GM10248 (cell line): ENCODE results near the gene CYP46A1.

Experiments
- CTCF ChIA-PET: fragments of 300-600 bp; sonication (Branson Sonifier 250); formaldehyde crosslinking; extraction: SDS; loops from one replicate; lab custom pipeline; 2021; ENCODE audit warnings: antibody characterized with exemption; lab: Yijun Ruan, JAX
- POLR2A ChIA-PET: fragments of 350-650 bp; sonication (Branson Sonifier 250); formaldehyde crosslinking; extraction: SDS; loops from one replicate; lab custom pipeline; 2020; ENCODE audit warnings: antibody characterized with exemption; lab: Yijun Ruan, JAX
- DNase-seq: peaks from one replicate; pipeline ENCODE4 v3.0.0; 2012; ENCODE audit errors: extremely low spot score
- CTCF ChIP-seq: IDR thresholded peaks from 2 replicates; pipeline ENCODE4 v1.5.1; 2012; ENCODE audit warnings: mild to moderate bottlenecking, low read depth; ENCODE audit errors: extremely low read depth, missing control alignments, control extremely low read depth

The CYP46A1 gene

GRCh38 chr14:99729991-99730875, 46.1 kb downstream of the CYP46A1 start:
- DNase-seq, result peak; percentile 86
- ChIA-PET CTCF (interaction anchor here (0.6 to 4.2 kb wide), 30 partner anchors 8 to 463 kb away, joined by 3 to 20 read pairs (median 4); partner anchors contain the start of gene CYP46A1), POLR2A (no interaction called here)

DNA sequence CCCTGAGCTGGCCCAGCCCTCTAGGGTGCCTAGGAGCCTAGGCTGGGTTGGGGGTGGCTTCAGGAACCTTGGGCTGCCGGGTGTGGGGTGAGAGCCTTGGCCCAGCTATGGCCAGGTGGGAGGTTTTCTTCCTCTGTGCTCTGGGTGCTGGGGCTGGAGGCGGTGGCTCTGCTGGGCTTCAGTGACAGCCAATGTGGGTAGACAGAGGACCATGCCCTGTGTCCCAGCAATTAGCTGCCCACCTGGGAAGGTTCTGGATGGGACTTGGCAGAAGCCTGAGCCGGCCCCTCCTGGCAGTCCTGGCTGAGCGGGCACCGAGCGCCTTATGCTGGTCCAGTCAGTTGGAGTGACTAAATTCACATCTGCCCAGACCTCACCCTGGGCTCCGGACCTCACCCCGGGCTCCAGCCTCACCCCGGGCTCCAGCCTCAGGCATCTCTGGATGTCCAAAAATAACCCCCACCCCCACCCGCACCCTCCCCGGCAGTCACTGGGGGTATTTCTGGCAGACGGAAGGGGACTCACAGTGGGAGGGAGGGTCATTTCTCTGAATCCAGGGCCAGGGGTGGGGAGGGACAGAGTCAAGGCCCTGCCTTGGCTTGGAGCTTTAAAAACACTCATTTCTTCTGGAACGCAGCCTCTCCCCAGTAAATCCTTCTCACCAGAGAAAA, 46.9 kb downstream of the CYP46A1 start:
- POLR2A ChIA-PET, result no interaction called here
- no peak for DNase-seq
- CTCF ChIA-PET, result interaction anchor here (0.7 to 4.2 kb wide), 16 partner anchors 9 to 462 kb away, joined by 3 to 20 read pairs (median 4); no protein-coding TSS in a partner anchor
- TF ChIP-seq CTCF, result no peak

More at GRCh38 chr14:99729991-99730875, 46.1 kb downstream of the CYP46A1 start:
- TF ChIP-seq CTCF, result peak; percentile 84

DNA sequence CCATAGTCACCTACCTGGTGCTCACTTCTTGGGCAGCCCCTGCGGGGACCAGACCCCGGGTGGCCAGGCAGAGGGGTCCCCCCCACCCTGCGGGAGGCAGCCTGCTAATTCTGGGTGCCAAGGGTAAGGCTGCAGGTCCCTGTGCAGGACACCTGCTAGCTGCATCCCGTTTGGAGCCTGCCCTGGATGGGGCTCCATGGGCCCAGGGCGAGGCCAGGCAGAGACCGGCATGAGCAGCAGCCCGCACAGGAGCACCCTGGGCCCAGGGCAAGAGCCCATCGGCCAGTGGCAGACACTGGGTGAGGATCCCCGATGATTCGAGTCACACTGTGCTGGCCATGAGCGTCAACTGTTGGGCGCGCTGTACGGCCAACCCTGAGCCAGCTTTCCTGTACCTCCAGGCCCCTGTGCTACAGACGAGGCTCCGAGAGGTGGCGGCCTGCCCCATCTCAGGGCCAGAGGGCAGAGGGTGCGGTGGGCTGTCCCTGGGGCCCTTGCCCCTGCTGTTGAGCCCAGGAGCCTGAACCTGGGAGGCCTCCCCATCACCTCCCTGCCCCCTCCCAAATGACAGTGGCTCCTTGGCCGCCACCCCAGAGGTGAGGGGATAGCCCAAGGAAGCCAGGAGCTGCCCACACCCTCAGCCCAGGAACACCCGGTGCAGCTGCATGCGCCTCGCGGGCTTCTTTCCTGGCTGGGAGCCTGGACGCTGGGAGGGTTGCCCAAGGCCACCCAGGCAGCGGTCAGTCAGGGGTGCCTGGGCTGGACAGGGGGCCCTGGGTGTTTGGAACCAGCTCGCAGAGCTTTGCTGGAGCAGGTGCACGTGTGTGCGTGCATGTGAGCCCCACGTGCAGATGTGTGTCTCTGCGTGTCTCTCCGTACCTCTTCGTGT, 47.7 kb downstream of the CYP46A1 start:
- TF ChIP-seq CTCF, result no peak
- DNase-seq, result no peak
- ChIA-PET POLR2A (no interaction called here), CTCF (interaction anchor here (1.6 to 4.2 kb wide), 4 partner anchors 9 to 153 kb away, joined by 8 to 20 read pairs (median 11); no protein-coding TSS in a partner anchor)

GRCh38 chr14:99732436-99733210, 48.5 kb downstream of the CYP46A1 start:
- TF ChIP-seq CTCF, result no peak
- DNase-seq, result no peak
- ChIA-PET POLR2A (no interaction called here), CTCF (interaction anchor here (1.2 to 4.2 kb wide), 3 partner anchors 19 to 153 kb away, joined by 3 to 20 read pairs (median 3); no protein-coding TSS in a partner anchor)

DNA sequence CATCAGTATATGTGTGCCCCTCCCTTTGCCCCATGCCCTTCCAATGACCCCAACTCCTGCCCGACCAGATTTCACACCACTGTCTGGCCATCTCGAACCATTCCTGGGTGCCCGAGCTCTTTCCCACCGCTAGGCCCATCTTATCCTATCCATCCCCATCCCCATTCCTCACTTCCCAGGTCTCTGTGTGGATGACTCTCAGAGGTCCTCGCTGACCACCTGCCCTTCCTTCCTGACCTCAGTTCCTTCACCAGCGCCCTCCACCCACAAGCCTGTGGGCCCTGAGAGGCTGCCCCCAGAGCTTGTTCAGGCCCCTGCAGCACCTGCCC, 49.1 kb downstream of the CYP46A1 start:
- ChIA-PET CTCF (interaction anchor here (0.9 to 4.2 kb wide), 4 partner anchors 19 to 165 kb away, joined by 3 to 20 read pairs (median 3); no protein-coding TSS in a partner anchor), POLR2A (no interaction called here)
- DNase-seq, result no peak
- no peak for TF ChIP-seq CTCF
